ENCODE results near the gene POU6F2.

GRCh38 chr7:39102234-39102633 lies 124.5 kb downstream of the POU6F2 start:
- TF ChIP-seq, protein P1, sequence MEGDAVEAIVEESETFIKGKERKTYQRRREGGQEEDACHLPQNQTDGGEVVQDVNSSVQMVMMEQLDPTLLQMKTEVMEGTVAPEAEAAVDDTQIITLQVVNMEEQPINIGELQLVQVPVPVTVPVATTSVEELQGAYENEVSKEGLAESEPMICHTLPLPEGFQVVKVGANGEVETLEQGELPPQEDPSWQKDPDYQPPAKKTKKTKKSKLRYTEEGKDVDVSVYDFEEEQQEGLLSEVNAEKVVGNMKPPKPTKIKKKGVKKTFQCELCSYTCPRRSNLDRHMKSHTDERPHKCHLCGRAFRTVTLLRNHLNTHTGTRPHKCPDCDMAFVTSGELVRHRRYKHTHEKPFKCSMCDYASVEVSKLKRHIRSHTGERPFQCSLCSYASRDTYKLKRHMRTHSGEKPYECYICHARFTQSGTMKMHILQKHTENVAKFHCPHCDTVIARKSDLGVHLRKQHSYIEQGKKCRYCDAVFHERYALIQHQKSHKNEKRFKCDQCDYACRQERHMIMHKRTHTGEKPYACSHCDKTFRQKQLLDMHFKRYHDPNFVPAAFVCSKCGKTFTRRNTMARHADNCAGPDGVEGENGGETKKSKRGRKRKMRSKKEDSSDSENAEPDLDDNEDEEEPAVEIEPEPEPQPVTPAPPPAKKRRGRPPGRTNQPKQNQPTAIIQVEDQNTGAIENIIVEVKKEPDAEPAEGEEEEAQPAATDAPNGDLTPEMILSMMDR (IDR thresholded peaks at IDR 0.05): no peak
- TF ChIP-seq EZH2 (IDR thresholded peaks at IDR 0.05; ENCODE audit: borderline replicate concordance, insufficient read depth, low read depth, low read length, poor library complexity, severe bottlenecking): no peak
